ENCODE results near the gene R3HDM2.

- TF ChIP-seq CTCF (IDR thresholded peaks at IDR 0.05; ENCODE audit: poor library complexity), result no peak
- TF ChIP-seq EZH2 (IDR thresholded peaks at IDR 0.05; ENCODE audit: borderline replicate concordance), result no peak
Observed at GRCh38 chr12:57347284-57347683, 83.6 kb downstream of the R3HDM2 start.
